Pons (tissue), 1 donor: Measurements from ENCODE around the gene MPHOSPH6.
"Not testable (repeated sequence)": the region's sequence is repeated elsewhere in the genome, so short reads cannot be mapped to it uniquely, and the experiment has no call there.

Experiments used
- DNase-seq: peaks from one replicate; pipeline ENCODE4 v3.0.0-alpha.2; 2016; ENCODE audit warnings: low spot score

MPHOSPH6 gene, protein sequence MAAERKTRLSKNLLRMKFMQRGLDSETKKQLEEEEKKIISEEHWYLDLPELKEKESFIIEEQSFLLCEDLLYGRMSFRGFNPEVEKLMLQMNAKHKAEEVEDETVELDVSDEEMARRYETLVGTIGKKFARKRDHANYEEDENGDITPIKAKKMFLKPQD

DNA sequence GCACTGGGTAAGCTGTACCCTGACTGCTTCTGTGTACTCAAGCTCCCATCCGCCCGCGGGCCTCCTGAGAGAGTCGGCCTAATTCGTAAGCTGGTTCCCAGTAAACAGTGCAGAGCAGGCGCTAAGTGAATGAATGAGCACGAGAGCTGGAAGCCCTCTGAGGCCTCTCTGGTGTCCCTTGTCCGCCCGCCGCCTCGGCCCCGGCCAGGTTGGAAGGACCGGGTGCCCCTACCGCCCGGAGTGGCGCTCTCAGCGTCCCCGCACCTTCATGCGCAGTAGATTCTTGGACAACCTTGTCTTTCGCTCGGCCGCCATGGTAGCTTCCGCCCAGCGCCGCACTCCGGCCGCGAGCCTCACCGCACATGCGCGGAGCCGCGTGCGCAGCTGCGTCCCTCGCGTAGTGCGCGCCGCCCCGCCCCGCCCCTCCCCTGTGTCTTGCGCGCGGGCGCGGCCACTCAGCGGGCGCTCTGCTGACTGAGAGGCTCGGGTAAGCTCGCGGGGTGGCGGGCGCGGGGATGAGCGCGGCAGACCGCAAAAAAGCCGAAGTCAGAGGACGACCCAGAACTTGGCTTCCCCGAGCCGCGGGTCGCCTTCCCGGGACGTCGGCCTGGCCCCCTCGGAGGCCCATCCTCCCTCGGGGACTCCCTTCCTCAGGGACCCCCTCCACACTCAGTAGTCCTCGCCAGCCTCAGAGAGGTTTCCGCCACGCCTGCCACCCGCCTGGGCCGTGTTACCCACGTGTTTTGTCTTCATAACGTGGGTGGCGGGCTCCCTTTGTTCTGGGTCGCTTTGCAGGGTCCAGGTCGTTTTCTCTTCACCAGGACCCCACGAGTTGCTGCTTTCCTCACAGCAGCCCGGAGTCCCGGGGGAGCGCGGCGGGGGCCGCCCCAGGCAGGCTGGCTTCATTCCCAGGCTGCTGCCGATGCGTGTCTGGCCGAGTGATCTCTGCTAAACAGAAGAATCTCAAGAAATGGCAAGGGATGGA, at the start of gene MPHOSPH6:
Gene MPHOSPH6, minus strand, starts transcription at position 364 of the 985 bp plus-strand sequence. Its CDS starts 49 bp downstream, at position 315.
- peak; percentile 81 for DNase-seq

DNA sequence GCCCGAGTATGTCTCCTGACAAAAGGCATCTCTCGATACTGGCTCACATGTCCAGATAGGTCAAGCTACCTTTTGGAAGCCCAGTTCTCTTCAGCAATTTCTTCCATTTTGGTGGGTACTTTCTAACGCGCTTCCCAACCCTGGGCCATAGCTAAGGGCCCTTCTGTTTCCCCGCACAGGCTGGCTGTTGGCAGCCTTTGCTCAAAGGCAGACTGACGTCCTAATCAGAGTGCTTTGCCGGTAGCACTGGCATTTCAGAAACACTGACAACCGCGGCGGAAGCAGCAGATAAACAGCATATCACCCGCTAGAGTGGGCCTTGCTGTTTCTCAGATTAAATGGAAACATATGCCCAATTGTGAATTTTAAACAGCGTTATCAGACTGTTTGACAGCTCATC, 49.3 kb upstream of the MPHOSPH6 start:
- no peak for DNase-seq

DNA sequence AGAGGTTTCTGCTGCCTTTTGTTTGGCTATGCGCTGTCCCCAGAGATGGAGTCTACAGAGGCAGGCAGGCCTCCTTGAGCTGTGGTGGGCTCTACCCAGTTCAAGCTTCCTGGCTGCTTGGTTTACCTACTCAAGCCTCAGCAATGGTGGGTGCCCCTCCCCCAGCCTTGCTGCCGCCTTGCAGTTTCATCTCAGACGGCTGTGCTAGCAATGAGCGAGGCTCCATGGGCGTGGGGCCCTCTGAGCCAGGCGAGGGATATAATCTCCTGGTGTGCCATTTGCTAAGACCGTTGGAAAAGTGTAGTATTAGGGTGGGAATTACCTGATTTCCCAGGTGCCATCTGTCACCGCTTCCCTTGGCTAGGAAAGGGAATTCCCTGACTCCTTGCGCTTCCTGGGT, 39.3 kb upstream of the MPHOSPH6 start:
- DNase-seq: not testable (repeated sequence)

DNA sequence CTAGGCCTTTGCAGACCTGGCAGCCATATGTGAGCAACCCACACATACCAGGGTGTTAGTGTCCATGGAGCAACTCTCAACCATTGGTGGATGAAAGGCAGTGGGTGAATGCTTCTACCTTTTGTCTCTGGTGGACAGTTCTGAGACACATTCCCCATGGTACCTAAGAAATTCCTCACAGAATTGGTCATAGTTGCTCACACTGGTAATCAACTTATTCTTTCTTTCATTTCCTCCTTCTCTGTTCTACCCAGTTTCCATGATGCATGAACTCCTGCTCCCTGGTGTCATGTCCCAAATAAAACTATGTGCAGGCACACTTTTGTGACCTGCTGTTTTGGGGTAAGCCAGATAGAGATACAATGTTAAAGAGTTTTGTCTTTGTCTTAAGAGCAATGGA, 33.2 kb upstream of the MPHOSPH6 start:
- DNase-seq: no peak

DNA sequence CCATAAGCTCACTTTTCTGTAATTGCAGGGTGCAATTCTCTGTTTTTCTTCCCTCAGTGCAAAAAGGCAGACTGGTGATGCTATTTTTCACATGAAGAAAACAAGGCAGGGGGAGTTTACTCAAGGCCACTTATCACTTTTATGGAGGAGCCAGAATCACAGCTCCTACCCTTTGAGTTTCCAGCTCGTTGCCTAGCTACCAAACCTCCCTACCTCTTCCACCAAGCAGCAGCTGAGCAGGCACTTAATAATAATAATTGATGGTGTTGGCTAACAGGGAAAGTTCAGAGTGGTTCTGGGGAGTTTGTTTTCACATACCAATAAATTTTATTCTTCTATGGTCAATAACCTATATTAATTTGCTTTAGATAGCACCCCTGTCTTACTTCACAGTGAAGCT, 31.9 kb upstream of the MPHOSPH6 start:
- no peak for DNase-seq

DNA sequence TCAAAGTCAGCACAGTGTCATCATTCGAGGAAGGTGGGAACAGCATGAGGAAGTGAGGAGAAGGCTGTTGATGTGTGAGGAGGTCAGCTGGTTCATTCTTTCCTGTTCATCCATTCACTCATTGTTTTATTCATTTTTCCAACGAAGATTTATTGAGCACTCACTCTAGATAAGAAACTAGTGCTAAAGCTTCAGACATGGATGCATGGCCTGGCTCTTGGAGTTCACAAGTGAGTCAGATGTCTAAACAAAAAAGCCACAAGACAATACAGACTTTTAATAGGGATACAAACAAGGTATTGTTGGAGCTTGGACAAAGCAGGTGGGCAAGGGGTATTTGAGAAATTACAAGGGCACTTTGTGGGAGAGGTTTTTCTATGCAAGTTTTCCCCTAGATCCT, 31.3 kb upstream of the MPHOSPH6 start:
- DNase-seq: no peak

DNA sequence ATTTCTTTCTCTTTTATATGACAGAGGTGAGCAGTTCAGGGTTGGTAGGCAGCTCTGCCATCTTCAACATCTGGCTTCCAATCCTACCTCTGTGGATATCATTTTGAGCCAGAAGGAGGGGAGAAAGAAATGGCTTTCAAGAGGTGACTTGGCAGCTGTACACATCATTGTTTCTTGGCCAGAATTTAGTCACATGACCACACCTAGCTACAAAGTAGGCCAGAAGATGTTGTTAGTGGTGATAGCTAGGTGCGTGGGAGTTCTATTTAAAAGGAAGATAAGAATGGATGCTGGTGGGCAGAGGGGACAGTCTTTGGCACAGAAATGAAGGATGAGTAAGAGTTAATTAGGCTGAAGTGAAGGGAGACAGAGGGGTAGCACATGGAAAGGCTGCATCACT, 29.2 kb upstream of the MPHOSPH6 start:
- DNase-seq: no peak

DNA sequence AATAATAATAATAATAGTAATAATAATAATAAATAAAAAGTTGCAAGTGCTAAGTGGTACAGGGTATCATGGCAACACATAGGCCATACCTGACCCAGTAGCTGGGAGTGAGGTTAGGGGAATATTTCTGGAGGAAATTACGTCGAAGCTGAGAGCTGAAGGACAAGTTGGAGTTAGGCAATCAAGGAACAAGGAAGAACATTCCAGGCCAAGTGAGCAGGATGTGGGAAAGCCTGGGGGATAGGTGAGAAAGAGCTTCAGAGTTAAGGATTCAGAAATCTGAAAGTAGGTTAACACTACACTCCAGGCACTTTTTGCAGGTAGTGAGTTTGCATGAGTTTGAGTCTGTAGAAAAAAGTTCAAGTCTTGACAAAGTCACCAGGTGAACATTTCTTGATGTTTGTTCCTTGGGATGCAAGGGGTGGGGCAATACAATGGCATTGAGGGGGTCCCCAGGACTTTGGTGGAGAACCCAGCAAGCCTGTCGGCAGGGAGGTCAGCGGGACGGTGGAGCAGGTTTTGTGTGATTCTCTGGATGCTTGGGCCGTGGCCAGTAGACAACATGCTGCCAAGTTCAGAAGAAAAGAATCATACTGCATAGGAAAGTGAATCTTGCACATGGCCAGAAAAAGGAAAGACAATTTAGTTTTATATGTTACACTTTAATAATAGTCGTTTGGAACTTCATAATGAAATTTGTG, 27.7 kb upstream of the MPHOSPH6 start:
- no peak for DNase-seq

DNA sequence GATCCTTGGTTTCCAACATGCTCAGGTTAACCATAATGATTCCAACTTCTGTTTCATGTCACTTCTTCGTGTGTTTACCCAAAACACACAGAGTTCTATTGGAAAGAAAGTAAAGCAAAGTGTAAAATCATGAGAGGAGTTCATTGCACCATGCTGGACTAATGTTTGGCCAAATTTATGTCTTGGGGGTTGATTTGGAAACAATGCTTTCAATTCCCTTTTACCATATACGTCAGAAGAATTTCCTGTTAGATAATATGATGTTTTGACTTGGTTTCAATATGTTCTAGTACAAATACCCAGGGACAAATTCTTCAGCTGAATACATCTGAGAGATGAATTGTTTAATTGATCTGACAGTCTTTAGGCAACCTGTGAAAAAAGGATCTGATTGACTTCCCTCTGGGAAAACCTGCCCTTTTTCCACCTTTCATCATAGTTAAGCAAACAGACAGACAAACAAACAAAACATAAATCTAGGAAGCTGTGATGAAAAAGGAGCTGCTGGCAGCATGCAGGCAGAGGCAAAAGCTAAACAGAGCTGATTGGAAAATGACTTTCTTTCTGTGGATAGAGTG, 26.0 kb upstream of the MPHOSPH6 start:
- DNase-seq: no peak

DNA sequence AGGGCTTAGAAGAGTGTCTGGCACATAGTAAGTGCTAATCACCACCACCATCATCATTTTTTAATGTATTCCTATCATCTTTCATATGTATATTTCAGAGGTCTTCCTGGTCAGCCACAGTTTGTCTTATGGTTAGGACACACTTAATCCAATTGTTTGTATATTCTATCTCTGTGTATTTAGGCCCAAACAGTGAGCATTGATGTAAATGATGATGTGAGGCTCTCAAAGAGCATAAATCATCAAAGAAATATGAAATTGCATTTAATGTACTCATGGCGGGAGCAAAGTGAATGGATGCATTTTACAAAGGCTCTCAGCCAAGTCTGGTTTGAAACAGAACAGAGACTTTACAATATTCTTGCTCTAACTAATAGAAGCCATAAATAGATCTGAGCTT, 24.1 kb upstream of the MPHOSPH6 start:
- no peak for DNase-seq

DNA sequence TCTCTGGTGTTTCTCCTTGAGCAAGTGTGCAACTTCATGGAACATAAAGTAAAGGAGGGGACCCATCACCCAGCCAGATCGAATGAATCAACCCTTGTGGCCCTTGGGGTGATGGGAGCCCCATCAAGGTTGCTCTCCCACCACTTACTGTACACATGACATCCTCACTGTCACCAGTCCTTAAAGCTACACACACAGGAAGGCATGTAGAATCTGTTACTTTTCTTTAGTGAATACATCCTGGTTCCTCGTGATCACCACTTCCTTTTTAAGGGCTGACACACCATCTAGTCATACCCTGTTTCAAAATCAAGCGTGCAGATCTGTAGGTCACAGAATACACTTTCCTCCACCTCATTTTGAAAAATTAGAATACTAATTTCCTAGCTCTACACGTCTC, 22.6 kb upstream of the MPHOSPH6 start:
- DNase-seq: peak; percentile 51

DNA sequence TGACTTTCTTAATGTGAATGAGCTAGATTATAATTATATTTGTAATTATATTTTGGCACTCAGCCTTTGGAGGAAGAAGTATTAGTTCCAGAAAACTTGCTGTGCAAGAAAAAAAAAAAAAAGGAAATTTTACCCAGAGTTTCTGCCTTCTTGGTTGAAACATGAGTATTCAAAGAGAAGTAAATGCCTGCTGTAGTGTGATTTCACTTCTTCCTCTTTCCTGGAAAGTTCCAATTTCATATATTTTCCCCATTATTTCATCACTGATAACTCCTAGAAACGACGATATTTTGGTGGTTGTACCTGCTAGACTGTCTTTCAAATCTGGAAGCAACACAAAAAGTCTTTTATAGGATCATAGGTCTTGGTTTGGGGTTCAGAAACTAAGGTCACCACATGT, 20.4 kb upstream of the MPHOSPH6 start:
- no peak for DNase-seq

DNA sequence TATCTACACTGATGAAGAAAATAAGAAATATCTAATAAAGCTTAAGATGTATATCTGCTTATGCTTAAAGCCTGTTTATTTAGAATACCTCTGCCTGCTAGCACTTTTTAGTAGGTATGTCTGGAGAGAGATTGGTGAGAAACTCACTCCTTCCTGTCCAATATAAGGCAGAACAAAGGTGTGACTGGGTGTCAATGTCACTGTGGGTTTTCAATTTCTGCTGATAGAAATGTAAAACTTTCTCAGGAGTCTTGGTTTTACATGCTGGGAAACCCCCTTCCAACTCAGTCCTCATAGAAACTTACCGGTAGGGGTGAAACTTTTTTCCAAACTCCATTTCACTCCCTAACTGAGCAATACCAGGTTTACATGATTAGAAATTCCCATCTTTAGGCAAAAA, 17.8 kb upstream of the MPHOSPH6 start:
- no peak for DNase-seq

DNA sequence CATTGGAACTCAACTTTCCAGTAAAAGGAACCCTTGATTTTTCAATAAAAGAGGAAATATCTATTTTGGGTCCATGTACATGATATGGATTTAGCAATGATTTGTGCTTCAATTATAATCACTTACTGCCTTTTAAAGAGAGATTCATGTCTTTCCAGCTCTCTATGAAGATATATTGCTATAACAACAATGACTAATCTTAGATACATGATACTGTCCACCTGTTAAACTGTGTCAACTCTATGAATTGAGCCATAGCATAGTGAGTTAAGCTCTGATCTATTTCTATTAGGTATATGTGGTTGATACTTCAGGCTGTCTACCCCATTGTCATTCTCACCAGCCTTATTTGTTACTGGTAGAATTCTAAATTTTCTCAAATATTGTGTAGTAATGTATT, 15.0 kb upstream of the MPHOSPH6 start:
- DNase-seq: no peak

DNA sequence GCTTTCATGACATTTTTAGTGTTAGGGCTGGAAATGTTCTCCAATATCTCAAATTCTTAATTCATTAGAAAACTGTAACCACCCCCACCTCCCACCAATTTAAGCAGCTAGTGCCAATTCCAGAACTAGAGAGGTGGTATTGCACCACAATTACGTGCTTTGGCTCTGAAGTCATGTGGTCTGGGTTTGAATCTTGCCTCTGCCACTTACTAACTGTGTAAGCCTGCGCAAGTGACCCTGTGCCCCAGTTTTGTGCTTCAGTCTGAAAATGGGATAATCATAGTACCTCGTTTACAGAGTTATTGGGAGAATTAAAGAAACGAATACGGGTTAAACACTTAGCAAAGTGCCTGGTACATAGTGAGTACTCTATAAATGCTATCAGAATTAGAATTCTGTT, 14.2 kb upstream of the MPHOSPH6 start:
- DNase-seq: no peak

DNA sequence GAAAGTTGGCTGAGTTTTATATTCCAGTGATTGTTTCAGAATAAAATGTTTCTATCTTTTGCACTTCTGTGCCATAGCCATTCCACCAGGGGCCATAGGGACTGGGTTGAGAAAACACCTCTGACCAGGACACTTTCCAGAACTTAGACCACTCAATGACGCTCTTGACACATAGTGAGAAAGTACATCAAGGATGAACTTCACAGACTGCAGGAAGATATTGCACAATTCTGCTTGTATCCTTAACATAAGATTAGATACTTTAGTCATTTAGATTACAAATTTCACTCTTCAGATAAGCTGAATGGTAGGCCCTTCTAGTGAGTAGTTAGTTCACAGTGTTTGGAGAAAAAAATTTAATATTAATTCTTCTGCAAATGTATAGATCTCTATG, 13.0 kb upstream of the MPHOSPH6 start:
- DNase-seq: no peak

DNA sequence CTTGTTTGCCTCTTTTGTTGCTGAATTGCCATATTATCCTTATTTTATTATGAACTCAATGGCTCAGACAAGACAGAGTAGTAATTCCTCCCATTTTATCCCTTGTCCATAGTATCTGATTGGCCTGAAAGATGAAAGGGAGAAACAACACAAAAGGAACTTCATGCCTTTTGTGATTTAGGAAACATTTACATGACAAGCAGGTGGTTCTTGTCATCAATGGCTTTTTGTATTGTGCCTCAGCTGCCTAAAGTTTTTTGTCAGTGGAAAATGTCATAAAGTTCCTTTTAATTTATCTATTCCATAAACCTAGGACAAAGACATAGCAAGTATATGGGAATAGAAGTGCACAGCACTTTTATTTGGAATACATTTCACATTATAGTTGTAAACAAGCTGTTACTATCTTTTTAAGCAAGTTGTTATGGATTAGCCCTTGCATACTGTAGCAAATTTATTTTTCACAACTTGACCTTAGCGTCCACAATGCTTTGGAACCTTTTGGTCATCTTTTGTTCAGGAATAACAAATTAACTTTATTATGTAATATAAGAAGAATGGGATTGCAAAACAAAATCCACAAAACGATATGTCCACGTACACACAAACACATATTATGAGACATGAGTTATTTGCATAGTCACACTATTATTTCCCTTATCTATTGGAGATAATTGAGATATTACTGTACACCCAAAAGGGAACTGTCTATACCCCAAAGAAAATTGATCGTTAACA, 12.4 kb upstream of the MPHOSPH6 start:
- no peak for DNase-seq

DNA sequence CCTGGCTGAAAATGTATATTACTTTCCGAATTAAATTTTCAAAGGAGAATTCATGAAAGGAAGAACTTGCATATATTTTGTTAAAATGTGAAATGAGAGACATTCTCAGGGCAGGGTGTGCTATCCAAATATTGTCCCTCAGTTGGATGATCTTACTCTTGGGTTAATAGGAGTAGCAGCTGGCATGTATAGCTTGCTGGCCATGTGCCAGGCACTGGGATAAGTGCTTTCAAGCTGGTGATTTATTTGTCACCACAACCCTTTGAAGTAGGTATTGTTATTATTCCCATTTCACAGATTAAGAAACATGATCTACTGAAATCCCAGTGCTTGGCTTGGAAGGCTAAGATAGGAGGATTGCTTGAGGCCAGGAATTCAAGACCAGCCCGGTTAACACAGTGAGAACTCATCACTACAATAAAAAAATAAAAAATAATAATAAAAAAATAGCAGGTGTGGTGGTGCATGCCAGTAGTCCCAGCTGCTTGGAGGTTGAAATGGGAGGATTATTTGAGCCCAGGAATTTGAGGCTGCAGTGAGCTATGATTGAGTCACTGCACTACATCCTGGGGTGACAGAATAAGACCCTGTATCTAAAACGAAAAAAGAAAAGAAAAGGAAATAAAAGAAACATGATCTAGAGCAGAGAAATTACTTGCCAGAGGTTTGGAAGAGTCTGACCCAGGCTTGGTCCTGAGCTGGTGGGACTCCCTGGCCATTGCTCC, 11.6 kb upstream of the MPHOSPH6 start:
- DNase-seq: no peak

DNA sequence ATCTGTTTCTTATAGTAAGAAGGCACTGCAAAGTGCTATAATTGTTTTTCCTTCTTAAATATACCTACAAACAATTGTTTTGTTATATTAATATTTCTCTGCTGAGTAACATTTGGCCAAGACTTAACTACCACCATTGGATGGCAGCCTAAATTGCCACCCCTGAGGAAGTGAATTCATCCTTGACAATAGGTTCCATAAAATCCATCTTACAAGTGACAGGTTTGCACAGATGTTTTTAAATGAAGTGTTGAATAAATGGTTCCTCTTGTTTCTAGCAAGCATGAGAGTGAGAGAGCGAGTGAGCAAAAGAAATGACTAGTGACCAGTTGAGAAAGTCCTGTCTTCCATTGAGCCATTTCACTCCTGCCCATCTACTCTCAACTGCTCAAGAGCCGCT, 8.3 kb upstream of the MPHOSPH6 start:
- DNase-seq: no peak

DNA sequence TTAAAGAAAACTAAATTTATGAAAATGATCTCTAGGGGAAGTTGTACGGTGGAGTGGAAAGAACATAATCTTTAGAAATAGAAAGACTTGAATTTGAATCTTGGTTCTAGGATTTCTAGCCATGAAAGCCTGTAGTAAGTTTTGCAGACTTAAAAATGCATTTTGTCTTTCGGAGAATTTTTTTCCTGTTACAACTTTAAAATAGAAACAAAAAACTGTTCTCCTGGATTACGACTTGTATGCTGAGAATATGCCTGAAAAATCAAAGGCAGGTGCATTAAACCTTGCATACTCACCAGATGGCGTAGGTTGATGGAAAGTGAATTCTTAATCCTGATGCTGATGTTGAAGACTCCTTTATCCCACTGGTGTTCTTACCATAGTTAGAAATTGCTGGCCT, 7.5 kb upstream of the MPHOSPH6 start:
- no peak for DNase-seq

DNA sequence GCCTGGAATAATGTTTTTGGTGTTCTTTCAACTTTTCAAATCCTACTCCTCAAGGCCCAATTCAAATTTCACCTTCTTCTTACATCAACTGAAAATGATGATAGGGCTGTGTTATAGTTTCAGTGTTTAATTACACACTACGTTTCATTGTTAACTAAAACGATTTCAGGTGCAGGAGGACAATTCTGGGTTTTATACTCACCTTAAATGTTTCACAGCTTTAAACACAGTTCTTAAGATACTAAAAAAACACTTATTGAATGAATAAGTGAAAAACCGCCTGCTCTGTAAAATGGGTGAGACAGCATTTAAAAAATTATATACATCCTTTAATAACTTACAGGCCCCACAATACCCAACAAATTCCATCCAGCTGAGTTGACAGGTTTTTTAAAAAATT, 6.2 kb upstream of the MPHOSPH6 start:
- no peak for DNase-seq
